Lung (tissue), 12 donors: ENCODE results near the gene ASS1. TPM values are rescaled to one million over a fixed set of nuclear protein-coding genes. Genes with fewer than 3 reads are reported as not detected.

ENCODE experiments used
- ATAC-seq: fragments of 200-7000 bp; cut with Tn5 transposase; one replicate; pipeline ENCODE4 v1.9.1; 2020; ENCODE audit warnings: moderate number of reproducible peaks; ENCODE audit not compliant: insufficient read depth, low FRiP score
- DNase-seq, 3 donors: peaks; one replicate each; pipeline ENCODE4 v3.0.0-alpha.2; 2013 to 2017
- H3K27ac ChIP-seq, 2 donors: one replicate each; pipeline ENCODE4 v1.5.1; 2013; ENCODE audit warnings: mild to moderate bottlenecking in 2 of 2, moderate library complexity in 2 of 2, control low read depth in 1 of 2, inconsistent platforms in 1 of 2, low read depth in 1 of 2, low read length in 1 of 2
- H3K27me3 ChIP-seq, 3 donors: one replicate each; pipeline ENCODE4 v1.5.1; 2013; ENCODE audit warnings: low read length in 2 of 3; ENCODE audit not compliant: control insufficient read depth in 3 of 3, insufficient read depth in 3 of 3
- H3K36me3 ChIP-seq, 4 donors: one replicate each; pipeline ENCODE4 v1.5.1; 2013; ENCODE audit warnings: low read length in 4 of 4, mild to moderate bottlenecking in 1 of 4, moderate library complexity in 1 of 4; ENCODE audit not compliant: control insufficient read depth in 4 of 4, insufficient read depth in 4 of 4
- H3K4me1 ChIP-seq, 5 donors: one replicate each; pipeline ENCODE4 v1.5.1; 2013; ENCODE audit warnings: low read length in 5 of 5, mild to moderate bottlenecking in 2 of 5, moderate library complexity in 1 of 5; ENCODE audit not compliant: control insufficient read depth in 5 of 5, insufficient read depth in 5 of 5
- H3K4me3 ChIP-seq: one replicate; pipeline ENCODE4 v1.5.1; 2013; ENCODE audit warnings: mild to moderate bottlenecking, control low read depth, moderate library complexity
- H3K9ac ChIP-seq, 2 donors: one replicate each; pipeline ENCODE4 v1.5.1; 2013; ENCODE audit warnings: low read length in 2 of 2, control low read depth in 1 of 2; ENCODE audit not compliant: insufficient read depth in 1 of 2
- H3K9me3 ChIP-seq, 4 donors: one replicate each; pipeline ENCODE4 v1.5.1; 2013; ENCODE audit warnings: low read length in 3 of 4, mild to moderate bottlenecking in 1 of 4, moderate library complexity in 1 of 4; ENCODE audit not compliant: control insufficient read depth in 4 of 4, insufficient read depth in 3 of 4
- CTCF ChIP-seq: IDR thresholded peaks from 2 replicates; pipeline ENCODE4 v1.5.1; 2012; ENCODE audit warnings: mild to moderate bottlenecking; ENCODE audit errors: control extremely low read depth, extremely low read depth
- WGBS, 2 donors: extraction: QIAGEN DNeasy Blood & Tissue Kit; methylation state at CpG; one replicate each; pipeline ENCODE4 v1.1.7; 2013; 5-methylcytosine and 5-hydroxymethylcytosine counted together
- polyA plus RNA-seq, 2 donors: library from polyadenylated mRNA; stranded (reverse); fragments of 200-250 nt; gene quantifications; one replicate each; pipeline ENCODE4 v1.2.1, GENCODE V29; 2013
- total RNA-seq, 2 donors: library from RNA; depleted of rRNA in 1 of 2; stranded (reverse); fragments of >200 nt in 1 of 2; gene quantifications; one replicate each; pipeline ENCODE4 v1.2.1, GENCODE V29; 2014 to 2021
- donor health status: control.
- donor health status: control.
- donor health status: Bipolar disorder and iron deficiency.
- donor health status: healthy.
- donor health status: DM: yes; HTN: yes; CAD: no.

Gene ASS1
- total and polyA plus RNA-seq, 4 donors, result 51.2 to 165 (median 112) TPM

- Histone ChIP-seq H3K9me3 (no peaks in the 10 kb centered on the region), H3K27me3 (peaks cover 0 to 17% (median 3%) of the 10 kb centered on the region in 3 donors), H3K27ac (no peak overlapping the region), H3K9ac (no peak overlapping the region), H3K4me3 (no peak overlapping the region), H3K4me1 (peaks cover 0 to 12% (median 0%) of the 10 kb centered on the region in 5 donors), H3K36me3 (peaks cover 0 to 4% (median 0%) of the 10 kb centered on the region in 4 donors)
- ATAC-seq (no peak), DNase-seq (no peak)
- 80 to 81% methylated on average over 21 of the region's 21 CpGs for WGBS, 2 donors
- no peak for TF ChIP-seq CTCF
Measured at GRCh38 chr9:130484362-130485072, 39.8 kb downstream of the ASS1 start.

GRCh38 chr9:130486103-130486502 is 41.3 kb downstream of the ASS1 start:
- DNase-seq (no peak), ATAC-seq (no peak)
- Histone ChIP-seq H3K27me3 (peaks cover 0 to 17% (median 3%) of the 10 kb centered on the region in 3 donors), H3K9ac (no peak overlapping the region), H3K4me3 (no peak overlapping the region), H3K36me3 (peaks cover 0 to 8% (median 0%) of the 10 kb centered on the region in 4 donors), H3K9me3 (no peaks in the 10 kb centered on the region), H3K4me1 (peaks cover 0 to 12% (median 0%) of the 10 kb centered on the region in 5 donors), H3K27ac (no peak overlapping the region)
- TF ChIP-seq CTCF, result no peak
- 92 to 97% methylated on average over 6 of the region's 6 CpGs for WGBS, 2 donors

- ATAC-seq, result no peak
- no peak for DNase-seq
- peaks cover 0 to 10% (median 0%) of the 10 kb centered on the region in 5 donors for H3K4me1 ChIP-seq
- no peak overlapping the region for H3K4me3 ChIP-seq
- H3K9ac ChIP-seq, result no peak overlapping the region
- no peaks in the 10 kb centered on the region for H3K9me3 ChIP-seq
- H3K27me3 ChIP-seq, result peaks cover 0 to 14% (median 3%) of the 10 kb centered on the region in 3 donors
- no peak overlapping the region for H3K27ac ChIP-seq
- TF ChIP-seq CTCF, result no peak
- peaks cover 0 to 12% (median 0%) of the 10 kb centered on the region in 4 donors for H3K36me3 ChIP-seq
- 57 to 58% methylated on average over 6 of the region's 6 CpGs for WGBS, 2 donors
Measured at GRCh38 chr9:130487500-130487899, 42.7 kb downstream of the ASS1 start.
